SK-N-SH (cell line): ENCODE results near the gene ANO2.

Source experiments
- CTCF ChIP-seq: fragments of 200-600 bp; sonication (generic); IDR thresholded peaks from 2 replicates; pipeline ENCODE4 v1.6.1; 2017; ENCODE audit warnings: antibody characterized with exemption, mild to moderate bottlenecking, moderate library complexity
- GABPA ChIP-seq: IDR thresholded peaks from 2 replicates; pipeline ENCODE4 v1.4.0; 2012; ENCODE audit warnings: low read depth, mild to moderate bottlenecking

- TF ChIP-seq CTCF (no peak), GABPA (no peak)
Observed at GRCh38 chr12:5944688-5945070, 380 bp downstream of the ANO2 start.
